ENCODE results near the gene RERE.

Gene RERE

GRCh38 chr1:8361198-8361849 is 456.1 kb downstream of the RERE start:
- no peak for DNase-seq (ENCODE audit: low read depth)

GRCh38 chr1:8360493-8361197 is 456.8 kb downstream of the RERE start:
- DNase-seq (ENCODE audit: low read depth), result no peak

GRCh38 chr1:8359617-8360481 is 457.6 kb downstream of the RERE start:
- no peak for DNase-seq (ENCODE audit: low read depth)

GRCh38 chr1:8358897-8359616 is 458.4 kb downstream of the RERE start:
- no peak for DNase-seq (ENCODE audit: low read depth)

- DNase-seq (ENCODE audit: low read depth), result no peak
Observed at GRCh38 chr1:8358241-8358896, 459.1 kb downstream of the RERE start.

GRCh38 chr1:8357329-8358101 is 459.9 kb downstream of the RERE start:
- no peak for DNase-seq (ENCODE audit: low read depth)

GRCh38 chr1:8356256-8357209 is 460.9 kb downstream of the RERE start:
- no peak for DNase-seq (ENCODE audit: low read depth)

GRCh38 chr1:8355439-8356255 is 461.8 kb downstream of the RERE start:
- DNase-seq (ENCODE audit: low read depth), result no peak

- DNase-seq (ENCODE audit: low read depth), result no peak
Observed at GRCh38 chr1:8354038-8354437, 463.4 kb downstream of the RERE start.

GRCh38 chr1:8352886-8353785 is 464.3 kb downstream of the RERE start:
- DNase-seq (ENCODE audit: low read depth), result no peak

GRCh38 chr1:8352471-8352845 is 465.0 kb downstream of the RERE start:
- no peak for DNase-seq (ENCODE audit: low read depth)

GRCh38 chr1:8351693-8352470 is 465.6 kb downstream of the RERE start:
- DNase-seq (ENCODE audit: low read depth), result no peak

GRCh38 chr1:8350914-8351684 is 466.3 kb downstream of the RERE start:
- no peak for DNase-seq (ENCODE audit: low read depth)

- DNase-seq (ENCODE audit: low read depth), result no peak
Observed at GRCh38 chr1:8349961-8350360, 467.5 kb downstream of the RERE start.

- DNase-seq (ENCODE audit: low read depth), result no peak
Observed at GRCh38 chr1:8349473-8349865, 468.0 kb downstream of the RERE start.

- peak; percentile 59 for DNase-seq (ENCODE audit: low read depth)
Observed at GRCh38 chr1:8348777-8349472, 468.5 kb downstream of the RERE start.

Measured in activated T-cell treated with anti-CD3 and anti-CD28 coated beads for 48 hours (primary cell).